OCI-LY3 (cell line): Measurements from ENCODE around the gene NDUFAF8.

Source experiments
- H2AFZ ChIP-seq: fragments of 200-600, 300-600 bp; shearing (Covaris generic); 2 replicates; pipeline ENCODE4 v1.6.0; 2014; ENCODE audit warnings: antibody characterized with exemption, low read depth, low read length
- H3K27ac ChIP-seq: fragments of 200-600, 300-600 bp; sonication (generic); 2 replicates; pipeline ENCODE4 v1.5.1; 2014; ENCODE audit warnings: mild to moderate bottlenecking, low read length, moderate library complexity, mixed read lengths
- H3K27me3 ChIP-seq: fragments of 200-600, 300-600 bp; sonication (generic); 2 replicates; pipeline ENCODE4 v1.6.1; 2014; ENCODE audit warnings: low read depth, low read length, mixed read lengths
- H3K36me3 ChIP-seq: fragments of 200-600, 300-600 bp; sonication (generic); replicated peaks from 2 replicates; pipeline ENCODE3; 2014; ENCODE audit warnings: low read depth, low read length, mixed read lengths
- H3K4me1 ChIP-seq: fragments of 300-600, 200-600 bp; sonication (generic); 2 replicates; pipeline ENCODE4 v1.6.1; 2014; ENCODE audit warnings: low read length, mixed read lengths
- H3K4me2 ChIP-seq: fragments of 200-600, 300-600 bp; sonication (generic); 2 replicates; pipeline ENCODE4 v1.6.1; 2014; ENCODE audit warnings: low read length, mixed read lengths
- H3K4me3 ChIP-seq: fragments of 300-600, 200-600 bp; sonication (generic); 2 replicates; pipeline ENCODE4 v1.5.1; 2014; ENCODE audit warnings: antibody characterized with exemption, mild to moderate bottlenecking, low read length, moderate library complexity
- H3K79me2 ChIP-seq: fragments of 300-600, 200-600 bp; shearing (Covaris generic); 2 replicates; pipeline ENCODE4 v1.6.1; 2014; ENCODE audit warnings: mild to moderate bottlenecking, low read length, mixed read lengths
- H3K9ac ChIP-seq: fragments of 300-600, 200-600 bp; shearing (Covaris generic); 2 replicates; pipeline ENCODE4 v1.6.0; 2014; ENCODE audit warnings: mild to moderate bottlenecking, low read length, moderate library complexity
- H3K9me3 ChIP-seq: fragments of 200-600, 300-600 bp; shearing (Covaris generic); 2 replicates; pipeline ENCODE4 v1.6.1; 2014; ENCODE audit warnings: low read length, mixed read lengths; ENCODE audit not compliant: insufficient read depth
- H4K20me1 ChIP-seq: fragments of 200-600, 300-600 bp; sonication (generic); 2 replicates; pipeline ENCODE4 v1.6.1; 2016; ENCODE audit warnings: low read length, mixed read lengths; ENCODE audit not compliant: insufficient read depth
- EZH2phosphoT487 ChIP-seq: fragments of 200-600 bp; shearing (Covaris generic); IDR thresholded peaks from 2 replicates; pipeline ENCODE4 v1.6.1; 2018; ENCODE audit warnings: antibody characterized with exemption, mixed run types, low read depth
- TF ChIP-seq, protein P1 (sequence below): fragments of 200-600, 300-600 bp; sonication (generic); IDR thresholded peaks from 2 replicates; pipeline ENCODE4 v1.5.1; 2014; ENCODE audit warnings: antibody characterized with exemption, low read length, low read depth

NDUFAF8 gene

DNA sequence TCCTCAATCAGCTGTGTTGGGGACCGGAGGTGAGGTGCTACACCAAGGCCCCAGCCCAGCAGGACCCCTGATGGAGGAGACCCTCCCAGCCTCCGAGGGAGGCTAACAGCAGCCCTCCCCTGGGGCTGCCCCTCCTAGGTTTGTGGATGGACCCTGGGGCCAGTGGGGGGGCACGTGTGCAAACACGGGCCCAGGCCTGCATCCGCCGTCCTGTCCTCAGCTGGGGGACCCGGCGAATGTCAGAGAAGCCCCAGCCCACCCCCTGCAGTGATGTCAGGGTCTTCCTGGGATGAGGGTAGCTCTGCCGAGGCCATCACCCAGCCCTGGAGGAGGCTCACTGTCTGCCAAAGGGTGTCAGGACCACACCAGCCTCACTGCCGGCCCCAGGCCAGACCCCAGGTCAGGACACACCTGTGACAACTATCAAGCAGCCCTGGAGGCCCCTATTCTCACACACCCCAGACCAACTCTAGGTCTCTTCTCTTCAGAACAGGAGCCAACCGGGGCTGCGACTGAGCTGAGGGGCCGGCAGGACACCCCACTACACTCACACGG, 43.1 kb upstream of the NDUFAF8 start:
- Histone ChIP-seq H3K27ac (no peak overlapping the region), H3K79me2 (no peaks in the 10 kb centered on the region), H4K20me1 (no peaks in the 10 kb centered on the region), H3K36me3 (no peaks in the 10 kb centered on the region), H3K4me1 (peaks cover 6% of the 10 kb centered on the region; the same call in 1 of the 2 replicates), H3K9me3 (no peaks in the 10 kb centered on the region), H3K4me2 (no peak overlapping the region), H2AFZ (no peak overlapping the region), H3K4me3 (no peak overlapping the region), H3K27me3 (no peaks in the 10 kb centered on the region), H3K9ac (no peak overlapping the region)
- no peak for TF ChIP-seq EZH2phosphoT487
- TF ChIP-seq, protein P1, sequence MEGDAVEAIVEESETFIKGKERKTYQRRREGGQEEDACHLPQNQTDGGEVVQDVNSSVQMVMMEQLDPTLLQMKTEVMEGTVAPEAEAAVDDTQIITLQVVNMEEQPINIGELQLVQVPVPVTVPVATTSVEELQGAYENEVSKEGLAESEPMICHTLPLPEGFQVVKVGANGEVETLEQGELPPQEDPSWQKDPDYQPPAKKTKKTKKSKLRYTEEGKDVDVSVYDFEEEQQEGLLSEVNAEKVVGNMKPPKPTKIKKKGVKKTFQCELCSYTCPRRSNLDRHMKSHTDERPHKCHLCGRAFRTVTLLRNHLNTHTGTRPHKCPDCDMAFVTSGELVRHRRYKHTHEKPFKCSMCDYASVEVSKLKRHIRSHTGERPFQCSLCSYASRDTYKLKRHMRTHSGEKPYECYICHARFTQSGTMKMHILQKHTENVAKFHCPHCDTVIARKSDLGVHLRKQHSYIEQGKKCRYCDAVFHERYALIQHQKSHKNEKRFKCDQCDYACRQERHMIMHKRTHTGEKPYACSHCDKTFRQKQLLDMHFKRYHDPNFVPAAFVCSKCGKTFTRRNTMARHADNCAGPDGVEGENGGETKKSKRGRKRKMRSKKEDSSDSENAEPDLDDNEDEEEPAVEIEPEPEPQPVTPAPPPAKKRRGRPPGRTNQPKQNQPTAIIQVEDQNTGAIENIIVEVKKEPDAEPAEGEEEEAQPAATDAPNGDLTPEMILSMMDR = no peak

DNA sequence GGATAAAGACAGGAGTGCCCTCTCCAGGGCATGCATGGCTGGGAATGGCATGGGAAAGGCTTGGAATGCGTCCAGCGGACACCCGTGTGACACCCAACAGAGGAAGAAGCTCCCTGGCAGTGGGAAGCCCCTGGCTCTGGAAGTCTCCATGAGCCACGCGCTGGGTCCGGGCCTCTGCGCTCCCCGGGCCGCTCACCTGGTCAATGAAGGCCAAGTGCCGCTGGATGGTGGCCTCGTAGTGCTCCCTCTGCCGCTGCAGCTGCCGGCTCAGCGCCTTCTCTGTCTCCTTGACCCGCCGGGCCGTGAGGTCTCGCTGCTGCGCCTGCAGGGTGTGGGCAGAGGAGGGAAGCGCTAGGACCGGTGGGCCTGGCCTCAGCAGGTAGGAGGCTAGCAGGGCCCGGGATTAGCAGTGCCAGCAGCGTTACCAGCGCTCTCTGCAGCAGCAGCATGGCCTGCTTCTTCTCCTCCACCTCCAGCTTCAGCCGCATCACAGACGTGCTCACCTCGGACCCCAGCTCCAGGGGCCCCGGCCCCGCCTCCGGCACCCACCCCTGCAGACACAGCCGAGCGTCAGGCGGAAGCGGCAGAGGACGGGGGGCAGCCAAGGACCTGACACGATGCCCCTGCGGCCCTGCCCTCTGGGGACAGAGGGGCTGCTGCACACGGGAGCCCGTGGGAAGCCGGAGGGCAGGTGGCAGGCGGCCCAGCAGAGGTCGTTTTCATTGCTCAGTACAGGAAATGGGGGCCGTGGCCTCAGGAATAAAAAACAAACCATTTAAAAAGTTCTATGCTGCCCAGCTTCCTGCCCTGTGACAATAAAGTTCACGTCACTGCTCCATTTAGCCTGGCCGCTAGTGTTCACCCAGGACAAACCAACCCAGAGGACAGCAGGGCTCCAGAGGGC, 42.4 kb upstream of the NDUFAF8 start:
- no peaks in the 10 kb centered on the region for H3K27me3 ChIP-seq
- no peak overlapping the region for H3K4me2 ChIP-seq
- no peak overlapping the region for H3K27ac ChIP-seq
- peaks cover 6% of the 10 kb centered on the region; the same call in 1 of the 2 replicates for H3K4me1 ChIP-seq
- H3K79me2 ChIP-seq = no peaks in the 10 kb centered on the region
- H3K9ac ChIP-seq = no peak overlapping the region
- no peaks in the 10 kb centered on the region for H3K9me3 ChIP-seq
- no peak overlapping the region for H3K4me3 ChIP-seq
- H4K20me1 ChIP-seq = no peaks in the 10 kb centered on the region
- TF ChIP-seq, protein P1 = no peak
- no peak for TF ChIP-seq EZH2phosphoT487
- H3K36me3 ChIP-seq = no peaks in the 10 kb centered on the region
- H2AFZ ChIP-seq = no peak overlapping the region

DNA sequence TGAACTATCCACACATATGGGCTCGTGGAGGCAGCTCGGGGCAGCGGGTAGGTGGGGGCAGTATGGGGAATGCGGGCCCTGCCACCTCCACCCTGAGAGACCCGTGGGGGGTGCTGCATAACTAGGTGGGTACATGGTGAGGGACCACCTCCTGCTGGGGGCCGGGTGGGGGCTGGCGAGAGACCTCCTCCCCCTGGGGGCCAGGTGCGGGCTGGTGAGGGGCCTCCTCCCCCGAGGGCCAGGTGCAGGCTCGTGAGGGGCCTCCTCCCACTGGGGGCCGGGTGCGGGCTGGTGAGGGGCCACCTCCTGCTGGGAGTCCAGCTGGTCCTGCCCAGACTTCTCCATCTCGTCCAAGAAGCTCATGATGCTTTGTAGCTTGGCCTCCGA, 41.7 kb upstream of the NDUFAF8 start:
- Histone ChIP-seq H3K9ac (no peak overlapping the region), H3K4me3 (no peak overlapping the region), H3K4me1 (peaks cover 6% of the 10 kb centered on the region; the same call in 1 of the 2 replicates), H3K9me3 (no peaks in the 10 kb centered on the region), H4K20me1 (no peaks in the 10 kb centered on the region), H2AFZ (no peak overlapping the region), H3K4me2 (no peak overlapping the region), H3K27ac (no peak overlapping the region), H3K79me2 (no peaks in the 10 kb centered on the region), H3K36me3 (no peaks in the 10 kb centered on the region), H3K27me3 (no peaks in the 10 kb centered on the region)
- TF ChIP-seq EZH2phosphoT487 = no peak
- TF ChIP-seq, protein P1 = no peak

DNA sequence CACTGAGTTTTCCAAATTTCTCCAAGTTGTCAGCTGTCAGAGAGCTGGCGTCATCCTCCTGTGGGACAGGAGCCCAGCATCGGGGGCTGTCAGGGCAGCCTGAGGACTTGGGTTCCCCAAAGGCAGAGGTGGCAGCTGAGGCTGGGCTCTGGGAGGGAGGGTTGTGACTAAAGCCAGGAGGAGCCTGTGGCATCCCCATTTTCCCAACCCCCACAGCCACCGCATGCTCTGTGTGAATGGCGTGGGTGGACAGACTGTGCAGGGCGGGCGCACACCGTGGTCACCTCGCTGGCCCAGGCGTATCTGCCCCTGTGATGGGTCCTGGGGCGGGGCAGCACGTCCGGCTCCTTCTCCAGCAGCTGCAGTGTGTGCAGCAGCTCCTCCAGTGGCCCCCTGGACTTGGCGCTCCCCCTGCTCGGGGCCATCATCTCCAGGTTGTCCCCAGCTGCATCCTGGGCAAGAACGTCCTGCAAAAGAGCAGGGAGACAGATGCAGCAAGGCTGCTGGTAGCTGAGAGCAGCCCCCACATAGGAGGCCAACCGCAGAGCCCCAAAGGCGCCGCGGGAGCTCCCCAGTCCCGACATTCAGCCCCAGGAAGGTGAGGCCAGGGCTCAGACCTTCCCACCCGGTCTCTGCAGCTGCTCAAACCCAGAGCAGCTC, 41.2 kb upstream of the NDUFAF8 start:
- Histone ChIP-seq H3K9me3 (no peaks in the 10 kb centered on the region), H3K27ac (no peak overlapping the region), H3K9ac (no peak overlapping the region), H3K27me3 (no peaks in the 10 kb centered on the region), H3K4me2 (no peak overlapping the region), H3K4me3 (no peak overlapping the region), H3K79me2 (no peaks in the 10 kb centered on the region), H2AFZ (no peak overlapping the region), H3K36me3 (no peaks in the 10 kb centered on the region), H3K4me1 (peaks cover 6% of the 10 kb centered on the region; the same call in 1 of the 2 replicates), H4K20me1 (no peaks in the 10 kb centered on the region)
- TF ChIP-seq EZH2phosphoT487 = no peak
- TF ChIP-seq, protein P1 = no peak
